Astrocyte of the cerebellum (primary cell): ENCODE measurements around the gene HOXA5.

Experiments
- DNase-seq: peaks from one replicate; pipeline ENCODE4 v3.0.0-alpha.2; 2011; ENCODE audit warnings: low read depth
- H3K4me3 ChIP-seq: 2 replicates; pipeline ENCODE4 v1.5.1; 2011; ENCODE audit warnings: mild to moderate bottlenecking, low read depth, low read length, moderate library complexity
- CTCF ChIP-seq: IDR thresholded peaks from 2 replicates; pipeline ENCODE4 v1.5.1; 2012; ENCODE audit warnings: low read length, low read depth, moderate library complexity, mild to moderate bottlenecking; ENCODE audit errors: missing control alignments
- in situ Hi-C: cut with HindIII; loops from 2 replicates; pipeline ENCODE4 v1.10.0; 2017; ENCODE audit warnings: low sequenced_read_pairs

The HOXA5 gene

GRCh38 chr7:27158436-27159265 lies 15.2 kb upstream of the HOXA5 start:
- TF ChIP-seq CTCF: no peak
- DNase-seq: no peak
- in situ Hi-C loops: loop anchor here (25.0 kb wide), 1 partner anchor 996 kb away; the partner anchor contains the start of gene NFE2L3
- no peak overlapping the region for H3K4me3 ChIP-seq

DNA sequence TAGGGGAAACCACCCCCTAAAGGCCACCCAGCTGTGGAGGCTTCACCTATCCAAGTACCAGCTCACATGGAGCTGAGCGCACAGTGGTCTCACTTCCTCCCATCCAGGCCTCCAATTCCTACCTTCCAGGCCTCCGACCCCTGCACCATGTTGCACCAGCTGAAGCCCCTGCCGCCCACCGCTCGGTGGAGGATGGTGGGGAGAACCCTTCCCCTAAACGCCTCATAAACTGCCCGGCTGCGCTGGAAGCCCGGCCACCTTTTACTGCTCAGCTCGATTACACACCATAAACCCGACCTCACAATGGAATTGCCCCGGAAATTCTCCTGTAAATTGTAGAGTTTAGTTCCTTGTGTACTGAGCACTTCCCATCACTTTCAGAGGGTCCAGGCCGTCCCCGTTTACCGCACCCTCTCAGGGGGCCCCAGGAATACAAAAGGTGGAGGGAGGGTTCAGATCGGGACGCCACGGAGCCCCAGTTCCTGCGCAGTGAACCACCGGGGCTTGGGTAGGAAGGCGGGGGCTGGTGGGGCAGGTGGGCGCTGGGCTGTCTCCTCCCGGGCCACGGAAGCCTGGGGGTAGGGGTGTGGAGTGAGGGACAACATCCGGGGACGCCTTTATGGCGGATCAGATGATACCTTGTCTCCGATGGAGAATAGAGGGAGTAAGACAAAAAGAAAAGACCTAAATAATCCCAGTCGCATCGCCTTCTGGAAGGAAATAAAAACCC lies 14.4 kb upstream of the HOXA5 start:
- TF ChIP-seq CTCF: no peak
- DNase-seq: no peak
- no peak overlapping the region for H3K4me3 ChIP-seq
- in situ Hi-C loops: loop anchor here (25.0 kb wide), 1 partner anchor 996 kb away; the partner anchor contains the start of gene NFE2L3

DNA sequence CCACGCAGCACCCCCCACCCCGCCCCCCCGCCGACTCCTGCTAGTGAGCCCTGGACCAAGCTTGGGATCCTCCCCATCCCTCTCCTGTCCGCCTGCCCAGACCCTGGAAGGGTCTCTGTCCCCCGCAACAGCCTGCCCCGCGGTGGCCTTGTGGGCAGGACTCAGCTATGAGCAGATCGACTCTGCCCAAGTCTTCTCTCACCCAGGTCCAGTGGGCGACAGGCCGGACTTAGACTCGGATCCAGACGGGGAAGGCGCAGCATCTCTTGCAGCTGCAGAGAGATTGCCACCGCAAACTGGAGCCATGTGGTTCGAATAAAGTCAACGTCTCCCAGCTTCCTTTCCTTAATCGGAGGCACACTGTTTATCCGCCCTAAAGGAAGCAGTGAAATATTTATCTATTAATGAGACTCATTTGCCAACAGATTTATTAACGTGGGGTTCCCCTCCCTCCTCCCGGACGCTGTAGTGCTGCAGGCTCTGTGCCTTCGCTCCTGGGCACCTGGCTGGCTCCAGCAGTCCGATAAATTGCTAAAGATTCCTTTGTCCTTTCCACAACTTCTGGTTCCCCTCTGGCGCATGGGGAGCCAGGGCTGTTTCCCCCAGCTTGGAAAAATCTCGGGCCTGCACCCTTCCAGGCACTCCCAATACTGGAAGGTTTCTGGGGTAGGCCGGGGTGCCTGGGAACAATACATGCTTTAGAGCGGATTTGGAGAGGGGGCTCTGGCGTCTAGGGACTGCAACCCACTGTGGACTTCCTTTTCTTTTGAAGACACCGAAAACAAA lies 13.6 kb upstream of the HOXA5 start:
- no peak overlapping the region for H3K4me3 ChIP-seq
- TF ChIP-seq CTCF: no peak
- DNase-seq: no peak
- in situ Hi-C loops: loop anchor here (25.0 kb wide), 1 partner anchor 995 kb away; the partner anchor contains the start of gene NFE2L3

- no peak within 1 kb of the TSS for H3K4me3 ChIP-seq
- no peak for DNase-seq
- in situ Hi-C loops: loop anchor here (25.0 kb wide), 1 partner anchor 994 kb away; the partner anchor contains the start of gene NFE2L3
- no peak for TF ChIP-seq CTCF
Observed at GRCh38 chr7:27156508-27156898, 13.0 kb upstream of the HOXA5 start, which contains the start of gene HOXA7. Gene HOXA7, minus strand, starts transcription at chr7:27156675. Its CDS starts 130 bp downstream, at chr7:27156545.

DNA sequence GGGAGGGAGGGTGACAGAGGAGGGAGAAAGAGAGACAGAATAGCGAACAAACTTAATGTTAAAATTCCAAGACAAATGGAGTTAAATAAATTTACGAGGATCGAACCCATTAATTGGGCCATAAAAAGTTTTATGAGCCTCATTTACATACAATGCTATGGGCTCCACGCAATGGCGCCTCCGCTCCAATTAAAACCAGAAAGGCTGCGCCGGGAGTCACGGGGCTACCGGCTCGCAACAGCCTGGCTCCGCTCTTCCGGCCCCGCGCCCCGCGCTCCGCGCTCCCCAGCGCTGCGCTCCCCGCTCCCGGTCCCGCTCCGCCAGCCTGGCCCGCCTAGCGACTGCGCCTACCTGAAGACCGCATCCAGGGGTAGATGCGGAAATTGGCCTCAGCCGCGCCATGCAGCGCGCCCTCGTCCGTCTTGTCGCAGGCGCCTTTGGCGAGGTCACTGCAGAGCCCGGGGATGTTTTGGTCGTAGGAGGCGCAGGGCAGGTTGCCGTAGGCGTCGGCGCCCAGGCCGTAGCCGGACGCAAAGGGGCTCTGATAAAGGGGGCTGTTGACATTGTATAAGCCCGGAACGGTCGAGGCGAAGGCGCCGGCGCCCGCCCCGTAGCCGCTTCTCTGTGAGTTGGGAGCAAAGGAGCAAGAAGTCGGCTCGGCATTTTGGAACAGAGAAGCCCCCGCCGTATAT lies 12.5 kb upstream of the HOXA5 start:
- TF ChIP-seq CTCF: no peak
- in situ Hi-C loops: loop anchor here (25.0 kb wide), 1 partner anchor 994 kb away; the partner anchor contains the start of gene NFE2L3
- no peak overlapping the region for H3K4me3 ChIP-seq
- no peak for DNase-seq
